Neural crest cell (in vitro differentiated cells): ENCODE data around the gene GBGT1. TPM values are rescaled to one million over a fixed set of nuclear protein-coding genes. Genes with fewer than 3 reads are reported as not detected.
A peak's percentile ranks its signal among the peaks of the same experiment; 100 is the strongest.

Source experiments
- DNase-seq: peaks from one replicate; pipeline ENCODE4 v3.0.0; 2021; ENCODE audit warnings: low read depth, mixed read lengths, low spot score
- H3K27ac Mint-ChIP-seq: one replicate; pipeline ENCODE4 v1.8.0; 2021; ENCODE audit warnings: mild to moderate bottlenecking, mixed read lengths; ENCODE audit not compliant: unreplicated experiment
- H3K27me3 Mint-ChIP-seq: 2 replicates; pipeline ENCODE4 v1.8.0; 2021; ENCODE audit warnings: low read depth, mild to moderate bottlenecking, mixed read lengths
- H3K36me3 Mint-ChIP-seq: 2 replicates; pipeline ENCODE4 v1.8.0; 2021; ENCODE audit warnings: low read depth, mild to moderate bottlenecking, mixed read lengths
- H3K4me1 Mint-ChIP-seq: 2 replicates; pipeline ENCODE4 v1.8.0; 2021; ENCODE audit warnings: mixed read lengths
- H3K4me3 Mint-ChIP-seq: one replicate; pipeline ENCODE4 v1.8.0; 2021; ENCODE audit warnings: mild to moderate bottlenecking, mixed read lengths
- H3K9me3 Mint-ChIP-seq: 2 replicates; pipeline ENCODE4 v1.8.0; 2021; ENCODE audit warnings: mixed read lengths
- CTCF ChIP-seq: fragments of 200-600 bp; sonication (generic); conservative IDR thresholded peaks from 2 replicates; pipeline ENCODE4 v1.5.0; 2021; ENCODE audit warnings: antibody characterized with exemption, mild to moderate bottlenecking
- total RNA-seq: library from RNA; stranded (reverse); gene quantifications from 2 replicates; pipeline ENCODE4 v1.2.1, GENCODE V29; 2021

Gene GBGT1
- total RNA-seq, 1 donor from 2014 or later: 13.8 TPM

GRCh38 chr9:133124123-133124906 is 39.4 kb downstream of the GBGT1 start:
- H3K9me3 Mint-ChIP-seq: no peaks in the 10 kb centered on the region
- peak overlapping the region; percentile 61 for H3K4me3 Mint-ChIP-seq
- H3K36me3 Mint-ChIP-seq: no peaks in the 10 kb centered on the region
- peaks cover 51% of the 10 kb centered on the region for H3K4me1 Mint-ChIP-seq
- no peak overlapping the region for H3K27ac Mint-ChIP-seq
- H3K27me3 Mint-ChIP-seq: no peaks in the 10 kb centered on the region
- TF ChIP-seq CTCF: no peak
- no peak for DNase-seq

GRCh38 chr9:133122935-133123611 is 40.6 kb downstream of the GBGT1 start:
- peaks cover 62% of the 10 kb centered on the region for H3K4me1 Mint-ChIP-seq

GRCh38 chr9:133122605-133122934 is 41.1 kb downstream of the GBGT1 start:
- H3K36me3 Mint-ChIP-seq: no peaks in the 10 kb centered on the region
- DNase-seq: no peak
- TF ChIP-seq CTCF: no peak
- no peaks in the 10 kb centered on the region for H3K27me3 Mint-ChIP-seq
- H3K4me3 Mint-ChIP-seq: peak overlapping the region; percentile 79
- H3K9me3 Mint-ChIP-seq: no peaks in the 10 kb centered on the region
- peaks cover 66% of the 10 kb centered on the region for H3K4me1 Mint-ChIP-seq
- H3K27ac Mint-ChIP-seq: peak overlapping the region; percentile 43

More at GRCh38 chr9:133122935-133123611, 40.6 kb downstream of the GBGT1 start:
- Mint-ChIP-seq H3K9me3 (no peaks in the 10 kb centered on the region), H3K27me3 (no peaks in the 10 kb centered on the region), H3K36me3 (no peaks in the 10 kb centered on the region), H3K4me3 (peak overlapping the region; percentile 79), H3K27ac (peak overlapping the region; percentile 43)
- TF ChIP-seq CTCF: no peak
- no peak for DNase-seq

- DNase-seq: no peak
- no peaks in the 10 kb centered on the region for H3K27me3 Mint-ChIP-seq
- peaks cover 68% of the 10 kb centered on the region for H3K4me1 Mint-ChIP-seq
- peak overlapping the region; percentile 79 for H3K4me3 Mint-ChIP-seq
- no peak for TF ChIP-seq CTCF
- no peak overlapping the region for H3K27ac Mint-ChIP-seq
- no peaks in the 10 kb centered on the region for H3K36me3 Mint-ChIP-seq
- no peaks in the 10 kb centered on the region for H3K9me3 Mint-ChIP-seq
Observed at GRCh38 chr9:133121915-133122550, 41.7 kb downstream of the GBGT1 start.

GRCh38 chr9:133121198-133121914 is 42.4 kb downstream of the GBGT1 start, which contains the start of gene RALGDS:
TSS of gene RALGDS (minus strand) at chr9:133121240. CDS start at chr9:133121154, 86 bp downstream.
- Mint-ChIP-seq H3K27ac (no peak within 1 kb of the TSS), H3K27me3 (no peaks in the 10 kb centered on the region), H3K4me1 (peaks cover 63% of the 10 kb centered on the region), H3K9me3 (no peaks in the 10 kb centered on the region), H3K4me3 (peak within 1 kb of the TSS; percentile 85), H3K36me3 (no peaks in the 10 kb centered on the region)
- DNase-seq: peak; percentile 73
- TF ChIP-seq CTCF: no peak
